AG04450 (cell line): ENCODE measurements around the gene ABCG4. TPM values are rescaled to one million over a fixed set of nuclear protein-coding genes. Genes with fewer than 3 reads are reported as not detected.

Experiments used
- CTCF ChIA-PET: fragments of 300-600, 350-600 bp; formaldehyde crosslinking; extraction: SDS; loops from one replicate; lab custom pipeline; 2022; ENCODE audit warnings: antibody characterized with exemption, inconsistent platforms; lab: Charles Lee
- POLR2A ChIA-PET: fragments of 350-600 bp; formaldehyde crosslinking; extraction: SDS; loops from one replicate; lab custom pipeline; 2021; ENCODE audit warnings: antibody characterized with exemption, inconsistent platforms; lab: Yijun Ruan, JAX
- DNase-seq: peaks from one replicate; pipeline ENCODE4 v3.0.0-alpha.2; 2011; ENCODE audit warnings: low read depth, low spot score
- H3K27ac ChIP-seq: one replicate; pipeline ENCODE4 v1.5.1; 2012; ENCODE audit warnings: low read depth, low read length, control low read depth
- H3K27me3 ChIP-seq: one replicate; pipeline ENCODE4 v1.6.0; 2012; ENCODE audit warnings: low read length; ENCODE audit not compliant: control insufficient read depth, insufficient read depth
- H3K4me3 ChIP-seq: 2 replicates; pipeline ENCODE4 v1.5.1; 2011; ENCODE audit warnings: mild to moderate bottlenecking, low read depth, low read length, control low read depth
- H3K9me3 ChIP-seq: 2 replicates; pipeline ENCODE4 v1.5.1; 2012; ENCODE audit warnings: low read length; ENCODE audit not compliant: control insufficient read depth, insufficient read depth
- polyA plus RNA-seq: library from polyadenylated mRNA; depleted of rRNA; stranded (reverse); fragments of >200 nt; gene quantifications from 2 replicates; pipeline ENCODE4 v1.2.3, GENCODE V29; 2011
- TF ChIP-seq, protein P1 (sequence below): IDR thresholded peaks from 2 replicates; pipeline ENCODE4 v1.5.1; 2011; ENCODE audit warnings: low read depth, low read length, control low read depth, inconsistent platforms

ABCG4 gene
- polyA plus RNA-seq, 1 experiment, result 0.21 TPM

DNA sequence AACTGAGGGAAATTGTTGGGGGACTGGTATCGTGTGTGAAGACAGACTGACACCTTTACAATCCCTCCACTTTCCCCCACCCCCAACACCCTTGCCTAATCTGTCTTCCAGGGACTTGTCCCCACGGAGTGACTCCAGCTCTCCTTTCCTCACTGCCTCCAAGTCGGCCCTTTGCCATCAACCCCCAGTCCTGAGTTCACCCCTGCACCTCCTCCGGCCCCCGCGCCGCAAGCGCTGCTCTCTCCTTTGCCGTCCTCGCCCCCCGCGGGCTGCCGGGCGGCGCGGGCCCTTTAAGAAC is 183 bp upstream of the ABCG4 start:
- H3K27me3 ChIP-seq, result peaks cover 39% of the 10 kb centered on the region
- peak overlapping the region; percentile 61 for H3K4me3 ChIP-seq
- CTCF ChIA-PET, result no interaction called here
- TF ChIP-seq, protein P1, sequence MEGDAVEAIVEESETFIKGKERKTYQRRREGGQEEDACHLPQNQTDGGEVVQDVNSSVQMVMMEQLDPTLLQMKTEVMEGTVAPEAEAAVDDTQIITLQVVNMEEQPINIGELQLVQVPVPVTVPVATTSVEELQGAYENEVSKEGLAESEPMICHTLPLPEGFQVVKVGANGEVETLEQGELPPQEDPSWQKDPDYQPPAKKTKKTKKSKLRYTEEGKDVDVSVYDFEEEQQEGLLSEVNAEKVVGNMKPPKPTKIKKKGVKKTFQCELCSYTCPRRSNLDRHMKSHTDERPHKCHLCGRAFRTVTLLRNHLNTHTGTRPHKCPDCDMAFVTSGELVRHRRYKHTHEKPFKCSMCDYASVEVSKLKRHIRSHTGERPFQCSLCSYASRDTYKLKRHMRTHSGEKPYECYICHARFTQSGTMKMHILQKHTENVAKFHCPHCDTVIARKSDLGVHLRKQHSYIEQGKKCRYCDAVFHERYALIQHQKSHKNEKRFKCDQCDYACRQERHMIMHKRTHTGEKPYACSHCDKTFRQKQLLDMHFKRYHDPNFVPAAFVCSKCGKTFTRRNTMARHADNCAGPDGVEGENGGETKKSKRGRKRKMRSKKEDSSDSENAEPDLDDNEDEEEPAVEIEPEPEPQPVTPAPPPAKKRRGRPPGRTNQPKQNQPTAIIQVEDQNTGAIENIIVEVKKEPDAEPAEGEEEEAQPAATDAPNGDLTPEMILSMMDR, result no peak
- no peak overlapping the region for H3K27ac ChIP-seq
- POLR2A ChIA-PET, result no interaction called here
- DNase-seq, result no peak
- H3K9me3 ChIP-seq, result no peaks in the 10 kb centered on the region; the same call in 1 of the 2 replicates

- H3K27me3 ChIP-seq, result peaks cover 39% of the 10 kb centered on the region
- no peak for DNase-seq
- ChIA-PET POLR2A (no interaction called here), CTCF (no interaction called here)
- TF ChIP-seq, protein P1, result no peak
- H3K4me3 ChIP-seq, result peak overlapping the region; percentile 61
- H3K9me3 ChIP-seq, result no peaks in the 10 kb centered on the region; the same call in 1 of the 2 replicates
- no peak overlapping the region for H3K27ac ChIP-seq
Observed at GRCh38 chr11:119149786-119150275, 979 bp downstream of the ABCG4 start.

DNA sequence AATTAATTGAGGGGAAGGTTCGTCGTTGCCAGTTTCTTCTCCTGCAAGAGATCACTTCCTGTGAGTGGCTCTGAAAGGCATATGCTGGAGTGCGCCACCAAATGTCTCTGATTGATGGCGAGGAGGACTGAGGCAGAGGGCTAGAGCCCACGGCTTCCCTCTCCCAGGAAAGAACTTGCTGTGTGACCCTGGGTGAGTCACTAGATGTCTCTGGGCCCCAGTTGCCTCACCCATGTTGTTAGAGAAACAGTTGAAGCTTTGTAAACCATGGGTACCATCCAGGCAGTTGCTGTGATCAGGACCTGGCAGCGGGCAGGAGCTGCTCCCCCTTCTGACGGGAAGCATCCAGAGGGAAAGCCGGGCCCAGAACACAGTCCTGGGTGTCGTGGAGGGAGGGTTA is 3.2 kb downstream of the ABCG4 start:
- POLR2A ChIA-PET, result no interaction called here
- Histone ChIP-seq H3K27me3 (peaks cover 33% of the 10 kb centered on the region), H3K27ac (no peak overlapping the region), H3K4me3 (no peak overlapping the region), H3K9me3 (no peaks in the 10 kb centered on the region; the same call in 1 of the 2 replicates)
- TF ChIP-seq, protein P1, result no peak
- CTCF ChIA-PET, result interaction anchor here (1.1 to 1.8 kb wide), 2 partner anchors 9 to 17 kb away, joined by 3 to 6 read pairs; no protein-coding TSS in a partner anchor
- DNase-seq, result no peak

GRCh38 chr11:119152604-119153003 is 3.8 kb downstream of the ABCG4 start:
- ChIA-PET CTCF (interaction anchor here (1.6 to 4.4 kb wide), 3 partner anchors 7 to 171 kb away, joined by 3 to 15 read pairs (median 6); no protein-coding TSS in a partner anchor), POLR2A (no interaction called here)
- no peak overlapping the region for H3K27ac ChIP-seq
- H3K4me3 ChIP-seq, result no peak overlapping the region
- H3K27me3 ChIP-seq, result peaks cover 33% of the 10 kb centered on the region
- DNase-seq, result no peak
- TF ChIP-seq, protein P1, result no peak
- no peaks in the 10 kb centered on the region; the same call in 1 of the 2 replicates for H3K9me3 ChIP-seq

- Histone ChIP-seq H3K4me3 (no peak overlapping the region), H3K27ac (no peak overlapping the region), H3K9me3 (no peaks in the 10 kb centered on the region; the same call in 1 of the 2 replicates), H3K27me3 (peaks cover 28% of the 10 kb centered on the region)
- no peak for DNase-seq
- ChIA-PET CTCF (interaction anchor here (0.6 to 4.4 kb wide), 5 partner anchors 8 to 170 kb away, joined by 3 to 15 read pairs (median 5); partner anchors contain the start of gene CBL), POLR2A (no interaction called here)
- TF ChIP-seq, protein P1, result no peak
Observed at GRCh38 chr11:119153049-119153818, 4.4 kb downstream of the ABCG4 start.
